Peyer's patch (tissue), 4 donors: ENCODE results near the gene BCL2L2.
"Not testable (repeated sequence)": the region's sequence is repeated elsewhere in the genome, so short reads cannot be mapped to it uniquely, and the experiment has no call there.

Experiments used
- CTCF ChIP-seq, 6 experiments: fragments of 450-650 bp in 4 of 6; fragments of 200-600 bp in 2 of 6; sonication (generic) in 1 of 6; IDR thresholded peaks; one replicate each; pipeline ENCODE4 v1.5.1; 2017 to 2019; ENCODE audit warnings: antibody characterized with exemption in 6 of 6, mild to moderate bottlenecking in 3 of 6, moderate library complexity in 1 of 6
- POLR2A ChIP-seq, 2 donors: fragments of 450-650 bp; IDR thresholded peaks; one replicate each; pipeline ENCODE4 v1.5.1; 2017; ENCODE audit warnings: antibody characterized with exemption in 2 of 2, mild to moderate bottlenecking in 2 of 2, moderate library complexity in 2 of 2

GRCh38 chr14:23325746-23326145 lies 19.1 kb downstream of the BCL2L2 start:
- not testable (repeated sequence) for TF ChIP-seq CTCF, POLR2A (IDR thresholded peaks at IDR 0.05)
